H1 (cell line): Measurements from ENCODE around the gene CNGA2. TPM values are rescaled to one million over a fixed set of nuclear protein-coding genes. Genes with fewer than 3 reads are reported as not detected.

Source experiments
- CTCF ChIA-PET: fragments of 300-600 bp; sonication (Branson Sonifier 250); formaldehyde crosslinking; loops from one replicate; lab custom pipeline; 2021; ENCODE audit not compliant: partially characterized antibody; lab: Charles Lee
- POLR2A ChIA-PET: fragments of 300-600 bp; sonication (Branson Sonifier 250); formaldehyde crosslinking; loops from one replicate; lab custom pipeline; 2021; ENCODE audit warnings: inconsistent platforms; ENCODE audit not compliant: partially characterized antibody; lab: Charles Lee
- DNase-seq, 2 experiments: peaks; one replicate each; pipeline versions ENCODE4 v3.0.0 to v3.0.0-alpha.2; 2010 to 2022; ENCODE audit warnings: low spot score in 2 of 2, low read depth in 1 of 2, mixed read lengths in 1 of 2
- FAIRE-seq: peaks from 2 replicates; lab custom pipeline; 2011; peaks lifted over from hg19 to GRCh38; lab: Jason Lieb, UNC
- H2AFZ ChIP-seq: 2 replicates; pipeline ENCODE4 v1.8.1; 2012; ENCODE audit warnings: low read length, inconsistent platforms
- H2AK5ac ChIP-seq: 2 replicates; pipeline ENCODE4 v1.6.1; 2013; ENCODE audit warnings: low read depth, low read length
- H2BK120ac ChIP-seq: replicated peaks from 2 replicates; pipeline ENCODE3; 2013; ENCODE audit warnings: low read depth, low read length, inconsistent platforms
- H2BK12ac ChIP-seq: 2 replicates; pipeline ENCODE4 v1.6.1; 2013; ENCODE audit warnings: low read depth, low read length
- H2BK15ac ChIP-seq: 2 replicates; pipeline ENCODE4 v1.6.1; 2013; ENCODE audit warnings: low read length
- H2BK20ac ChIP-seq: 2 replicates; pipeline ENCODE4 v1.6.1; 2013; ENCODE audit warnings: low read length
- H2BK5ac ChIP-seq: 2 replicates; pipeline ENCODE4 v1.6.1; 2013; ENCODE audit warnings: low read depth, low read length
- H3K14ac ChIP-seq: 2 replicates; pipeline ENCODE4 v1.6.1; 2013; ENCODE audit warnings: inconsistent platforms; ENCODE audit not compliant: insufficient read length
- H3K18ac ChIP-seq: 2 replicates; pipeline ENCODE4 v1.6.1; 2013; ENCODE audit warnings: low read length; ENCODE audit errors: extremely low read depth
- H3K23ac ChIP-seq: 2 replicates; pipeline ENCODE4 v1.6.1; 2013; ENCODE audit warnings: inconsistent platforms; ENCODE audit not compliant: insufficient read length
- H3K23me2 ChIP-seq: 2 replicates; pipeline ENCODE4 v1.6.1; 2013; ENCODE audit warnings: low read depth, low read length
- H3K27ac ChIP-seq: 2 replicates; pipeline ENCODE4 v1.6.1; 2011; ENCODE audit warnings: low read depth, low read length, inconsistent platforms
- H3K27me3 ChIP-seq, 4 experiments: replicated peaks in 1 of 4; 1 replicate in 1 of 4; 2 replicates in 3 of 4; pipeline versions ENCODE4 v1.6.1 to v1.8.1; 2011 to 2013; ENCODE audit warnings: low read length in 3 of 4, mild to moderate bottlenecking in 3 of 4, inconsistent platforms in 2 of 4, mixed read lengths in 2 of 4, moderate library complexity in 1 of 4; ENCODE audit not compliant: control insufficient read depth in 3 of 4, insufficient read depth in 3 of 4; ENCODE audit errors: extremely low read depth in 1 of 4
- H3K36me3 ChIP-seq, 4 experiments: 2 replicates each; pipeline versions ENCODE4 v1.6.1 to v1.8.1; 2011 to 2013; ENCODE audit warnings: mild to moderate bottlenecking in 4 of 4, low read length in 3 of 4, moderate library complexity in 2 of 4, control low read depth in 1 of 4, inconsistent platforms in 1 of 4; ENCODE audit not compliant: insufficient read depth in 4 of 4, control insufficient read depth in 2 of 4
- H3K4ac ChIP-seq: replicated peaks from 2 replicates; pipeline ENCODE3; 2013; ENCODE audit warnings: low read length, low read depth, mixed read lengths, inconsistent platforms; ENCODE audit not compliant: insufficient read length
- H3K4me1 ChIP-seq, 4 experiments: replicated peaks in 1 of 4; 1 replicate in 1 of 4; 2 replicates in 3 of 4; pipeline versions ENCODE4 v1.6.1 to v1.8.1; 2011 to 2013; ENCODE audit warnings: low read length in 3 of 4, inconsistent platforms in 2 of 4, mixed read lengths in 1 of 4; ENCODE audit not compliant: insufficient read depth in 4 of 4, control insufficient read depth in 3 of 4
- H3K4me2 ChIP-seq, 2 experiments: 2 replicates each; pipeline versions ENCODE4 v1.6.1 to v1.8.1; 2011 to 2013; ENCODE audit warnings: low read depth in 2 of 2, low read length in 2 of 2, control low read depth in 1 of 2, inconsistent platforms in 1 of 2, mild to moderate bottlenecking in 1 of 2; ENCODE audit not compliant: insufficient read depth in 1 of 2
- H3K4me3 ChIP-seq, 4 experiments: fragments of 200-600, 300-600 bp in 1 of 4; sonication (generic), shearing (Covaris generic), sonication (Bioruptor Twin) in 1 of 4; 2 replicates each; pipeline versions ENCODE4 v1.5.1 to v1.8.1; 2011 to 2016; ENCODE audit warnings: low read length in 4 of 4, low read depth in 3 of 4, control low read depth in 2 of 4, inconsistent platforms in 2 of 4, mild to moderate bottlenecking in 2 of 4, mixed read lengths in 1 of 4, moderate library complexity in 1 of 4; ENCODE audit not compliant: insufficient read depth in 2 of 4; ENCODE audit errors: extremely low read depth in 1 of 4
- H3K56ac ChIP-seq: replicated peaks from 2 replicates; pipeline ENCODE3; 2013; ENCODE audit warnings: low read depth, mild to moderate bottlenecking, mixed read lengths, low read length, inconsistent platforms; ENCODE audit not compliant: insufficient read length
- H3K79me1 ChIP-seq: 2 replicates; pipeline ENCODE4 v1.6.1; 2013; ENCODE audit warnings: low read depth, low read length, control low read depth
- H3K79me2 ChIP-seq, 2 experiments: 2 replicates each; pipeline versions ENCODE4 v1.6.1 to v1.8.1; 2012 to 2013; ENCODE audit warnings: low read length in 2 of 2, mild to moderate bottlenecking in 2 of 2, inconsistent platforms in 1 of 2; ENCODE audit not compliant: insufficient read depth in 2 of 2, control insufficient read depth in 1 of 2
- H3K9ac ChIP-seq, 4 experiments: replicated peaks in 1 of 4; 1 replicate in 1 of 4; 2 replicates in 3 of 4; pipeline versions ENCODE4 v1.6.1 to v1.8.1; 2011 to 2013; ENCODE audit warnings: low read depth in 3 of 4, low read length in 3 of 4, control low read depth in 2 of 4, mild to moderate bottlenecking in 2 of 4, moderate library complexity in 2 of 4, inconsistent platforms in 1 of 4; ENCODE audit errors: extremely low read depth in 1 of 4
- H3K9me3 ChIP-seq, 2 experiments: 2 replicates each; pipeline versions ENCODE4 v1.6.1 to v1.8.1; 2012 to 2013; ENCODE audit warnings: mild to moderate bottlenecking in 2 of 2, moderate library complexity in 2 of 2, control low read depth in 1 of 2, inconsistent platforms in 1 of 2, low read depth in 1 of 2, low read length in 1 of 2, mixed read lengths in 1 of 2; ENCODE audit not compliant: insufficient read depth in 2 of 2
- H4K20me1 ChIP-seq, 2 experiments: replicated peaks in 1 of 2; 2 replicates each; pipeline versions ENCODE3 to v1.8.1; 2011 to 2013; ENCODE audit warnings: inconsistent platforms in 2 of 2, low read length in 2 of 2, mild to moderate bottlenecking in 1 of 2; ENCODE audit not compliant: insufficient read depth in 2 of 2, control insufficient read depth in 1 of 2
- H4K5ac ChIP-seq: 2 replicates; pipeline ENCODE4 v1.6.1; 2013; ENCODE audit warnings: low read length, low read depth, mixed read lengths, inconsistent platforms; ENCODE audit not compliant: insufficient read length
- H4K8ac ChIP-seq: 2 replicates; pipeline ENCODE4 v1.8.0; 2013; ENCODE audit warnings: mild to moderate bottlenecking, moderate library complexity, low read length, inconsistent platforms; ENCODE audit not compliant: insufficient read depth; ENCODE audit errors: extremely low read depth
- H4K91ac ChIP-seq: replicated peaks from 2 replicates; pipeline ENCODE3; 2013; ENCODE audit warnings: low read length, mixed read lengths, inconsistent platforms; ENCODE audit not compliant: insufficient read length
- SAP30 ChIP-seq: fragments of 300-600 bp; sonication (generic); IDR thresholded peaks from 2 replicates; pipeline ENCODE4 v1.7.1; 2012; ENCODE audit warnings: low read length, moderate library complexity, mild to moderate bottlenecking, inconsistent platforms; ENCODE audit not compliant: insufficient read depth, insufficient replicate concordance
- WGBS, 2 experiments: shearing (Covaris generic) in 1 of 2; methylation state at CpG; one replicate each; pipeline versions ENCODE4 v1.1.6 to v1.1.7; 2013 to 2015; ENCODE audit warnings: low lambda C conversion rate in 2 of 2, mixed read lengths in 2 of 2, inconsistent platforms in 1 of 2, low coverage in 1 of 2, missing lambda C conversion rate in 1 of 2; ENCODE audit not compliant: insufficient replicate concordance in 2 of 2, insufficient coverage in 1 of 2, insufficient read length in 1 of 2; ENCODE audit errors: extremely low coverage in 1 of 2, missing lambda C conversion rate in 1 of 2; 5-methylcytosine and 5-hydroxymethylcytosine counted together
- polyA plus RNA-seq, 7 experiments: library from polyadenylated mRNA; depleted of rRNA in 3 of 7; stranded (reverse) in 5 of 7; unstranded in 2 of 7; fragments of >200 nt in 5 of 7; fragments of 200-250 nt in 2 of 7; gene quantifications; 1 replicate in 5 of 7; 2 replicates in 1 of 7; 4 replicates in 1 of 7; pipeline versions ENCODE4 v1.2.1 to v1.2.3, GENCODE V29; 2011 to 2013; ENCODE audit warnings: missing spikeins in 2 of 7, mixed read lengths in 2 of 7
- total RNA-seq: library from RNA; stranded (reverse); fragmentation: NEBNext Ultra II Directional; extraction: Animal tissue kit (Norgen Biotek cat#: 25700); gene quantifications from 2 replicates; pipeline ENCODE4 v1.2.1, GENCODE V29; 2021

CNGA2 gene
- total and polyA plus RNA-seq, 2 of the 8 experiments (the other 6 are each of a cell fraction or from before 2014, with no cell fraction given), result not detected

- no peak overlapping the region for H3K23ac ChIP-seq
- no peak overlapping the region for H4K5ac ChIP-seq
- no peak overlapping the region for H2BK120ac ChIP-seq
- FAIRE-seq, result no peak
- H3K9ac ChIP-seq, result no peak overlapping the region
- CTCF ChIA-PET, result interaction anchor here (1.1 to 2.5 kb wide), 3 partner anchors 13 to 47 kb away, joined by 3 to 9 read pairs (median 6); no protein-coding TSS in a partner anchor
- H3K79me1 ChIP-seq, result no peaks in the 10 kb centered on the region
- H3K4ac ChIP-seq, result no peak overlapping the region
- DNase-seq, result no peak
- no peak overlapping the region for H2BK15ac ChIP-seq
- H3K56ac ChIP-seq, result no peak overlapping the region
- H2BK12ac ChIP-seq, result no peak overlapping the region
- no peaks in the 10 kb centered on the region for H3K23me2 ChIP-seq
- POLR2A ChIA-PET, result no interaction called here
- H3K79me2 ChIP-seq, result no peaks in the 10 kb centered on the region
- H2AFZ ChIP-seq, result no peak overlapping the region
- 93% methylated on average over 6 of the region's 7 CpGs; no CpG with 5 or more reads in 1 of the 2 experiments for WGBS, 2 experiments
- H4K91ac ChIP-seq, result no peak overlapping the region
- no peaks in the 10 kb centered on the region for H4K20me1 ChIP-seq
- no peak overlapping the region for H2AK5ac ChIP-seq
- H3K36me3 ChIP-seq, result no peaks in the 10 kb centered on the region
- no peak overlapping the region for H2BK20ac ChIP-seq
- no peak for TF ChIP-seq SAP30
- H4K8ac ChIP-seq, result no peak overlapping the region
- H2BK5ac ChIP-seq, result no peak overlapping the region
- no peak overlapping the region for H3K4me2 ChIP-seq
- H3K9me3 ChIP-seq, result no peaks in the 10 kb centered on the region
- H3K4me1 ChIP-seq, result peaks cover 0 to 6% (median 4%) of the 10 kb centered on the region in 4 experiments; a peak in 2 of 7 replicates
- peaks cover 0 to 4% (median 0%) of the 10 kb centered on the region in 4 experiments; a peak in 3 of 7 replicates for H3K27me3 ChIP-seq
- H3K27ac ChIP-seq, result no peak overlapping the region
- H3K18ac ChIP-seq, result no peak overlapping the region
- H3K14ac ChIP-seq, result no peak overlapping the region
- no peak overlapping the region for H3K4me3 ChIP-seq
These were observed 9.8 kb upstream of the CNGA2 start for GRCh38 chrX:151724563-151725337.
